K562 (cell line): ENCODE results near the gene CSTA. TPM values are rescaled to one million over a fixed set of nuclear protein-coding genes. Genes with fewer than 3 reads are reported as not detected.
A peak's percentile ranks its signal among the peaks of the same experiment; 100 is the strongest.

Source experiments
- ATAC-seq: fragments of 200-7000 bp; cut with Tn5 transposase; 3 replicates; pipeline ENCODE4 v1.9.1; 2020; ENCODE audit warnings: moderate library complexity
- BruUV-seq: library from RNA; stranded (reverse); fragments of 400-500 nt; replicated peaks from 2 replicates; lab custom pipeline; 2021; lab: Mats Ljungman, UMichigan
- CTCF ChIA-PET: fragments of 300-600 bp; formaldehyde crosslinking; extraction: SDS; loops from one replicate; lab custom pipeline; 2021; ENCODE audit warnings: low intra/inter-chr PET ratio; lab: Yijun Ruan, JAX
- POLR2A ChIA-PET: fragments of 300-600, 350-650 bp; sonication (Branson Sonifier 250); formaldehyde crosslinking; extraction: SDS; loops from one replicate; lab custom pipeline; 2021; ENCODE audit warnings: antibody characterized with exemption, inconsistent platforms; lab: Yijun Ruan, JAX
- DNase-seq, 4 experiments: peaks; one replicate each; pipeline versions ENCODE4 v3.0.0 to v3.0.0-alpha.2; 2011 to 2018; ENCODE audit warnings: low spot score in 3 of 4, mixed read lengths in 3 of 4; ENCODE audit errors: extremely low read depth in 1 of 4
- FAIRE-seq: peaks from 2 replicates; lab custom pipeline; 2011; peaks lifted over from hg19 to GRCh38; lab: Jason Lieb, UNC
- H2AFZ ChIP-seq: 2 replicates; pipeline ENCODE4 v1.6.0; 2011; ENCODE audit warnings: low read depth, low read length, control low read depth, inconsistent platforms
- H3K27ac ChIP-seq: fragments of 200-600 bp; 3 replicates; pipeline ENCODE4 v1.8.0; 2011; ENCODE audit warnings: low read depth, mild to moderate bottlenecking, control low read depth, inconsistent platforms, low read length, moderate library complexity, mixed read lengths; ENCODE audit errors: extremely low read depth
- H3K27me3 ChIP-seq, 2 experiments: fragments of 300-600 bp in 1 of 2; 2 replicates in 1 of 2; 3 replicates in 1 of 2; pipeline versions ENCODE4 v1.6.0 to v1.8.0; 2011; ENCODE audit warnings: inconsistent platforms in 2 of 2, low read length in 2 of 2, mild to moderate bottlenecking in 1 of 2, mixed read lengths in 1 of 2, moderate library complexity in 1 of 2; ENCODE audit not compliant: control insufficient read depth in 2 of 2, insufficient read depth in 2 of 2
- H3K36me3 ChIP-seq: fragments of 300-600 bp; 3 replicates; pipeline ENCODE4 v1.8.0; 2011; ENCODE audit warnings: mild to moderate bottlenecking, low read length, inconsistent platforms; ENCODE audit not compliant: control insufficient read depth, insufficient read depth
- H3K4me1 ChIP-seq, 2 experiments: fragments of 200-600 bp in 1 of 2; replicated peaks in 1 of 2; 2 replicates in 1 of 2; 3 replicates in 1 of 2; pipeline versions ENCODE4 v1.5.1 to v1.8.0; 2011; ENCODE audit warnings: inconsistent platforms in 2 of 2, low read length in 2 of 2, mild to moderate bottlenecking in 1 of 2, mixed read lengths in 1 of 2, moderate library complexity in 1 of 2; ENCODE audit not compliant: control insufficient read depth in 2 of 2, insufficient read depth in 2 of 2
- H3K4me2 ChIP-seq: 2 replicates; pipeline ENCODE4 v1.6.1; 2011; ENCODE audit warnings: low read length, control low read depth, inconsistent platforms, mixed read lengths; ENCODE audit not compliant: insufficient read depth
- H3K4me3 ChIP-seq: fragments of 200-600 bp; sonication (generic), shearing (Covaris generic); 2 replicates; pipeline ENCODE4 v1.5.1; 2016; ENCODE audit warnings: control low read depth, inconsistent platforms
- H3K79me2 ChIP-seq: fragments of 200-600 bp; 3 replicates; pipeline ENCODE4 v1.8.0; 2011; ENCODE audit warnings: low read length, inconsistent platforms; ENCODE audit not compliant: control insufficient read depth, insufficient read depth
- H3K9ac ChIP-seq, 2 experiments: 2 replicates each; pipeline versions ENCODE4 v1.6.0 to v1.6.1; 2011; ENCODE audit warnings: low read depth in 2 of 2, low read length in 2 of 2, control low read depth in 1 of 2, inconsistent platforms in 1 of 2, mild to moderate bottlenecking in 1 of 2, mixed read lengths in 1 of 2; ENCODE audit not compliant: insufficient read depth in 1 of 2
- H3K9me1 ChIP-seq: one replicate; pipeline ENCODE4 v1.6.0; 2011; ENCODE audit warnings: inconsistent platforms, mild to moderate bottlenecking, low read length, moderate library complexity; ENCODE audit not compliant: control insufficient read depth, insufficient read depth
- H3K9me3 ChIP-seq: replicated peaks from 2 replicates; pipeline ENCODE4 v1.5.1; 2011; ENCODE audit warnings: low read depth, low read length, inconsistent platforms; ENCODE audit not compliant: control insufficient read depth, insufficient read depth
- H4K20me1 ChIP-seq: replicated peaks from 2 replicates; pipeline ENCODE4 v1.6.1; 2011; ENCODE audit warnings: low read length, inconsistent platforms, mixed read lengths; ENCODE audit not compliant: control insufficient read depth, insufficient read depth
- ARID1B ChIP-seq: fragments of 450-650 bp; IDR thresholded peaks from 2 replicates; pipeline ENCODE4 v1.6.1; 2016; ENCODE audit warnings: antibody characterized with exemption, mild to moderate bottlenecking, inconsistent platforms
- CBFA2T3 ChIP-seq: fragments of 450-650 bp; IDR thresholded peaks from 2 replicates; pipeline ENCODE4 v1.6.1; 2017
- CC2D1A ChIP-seq: fragments of 450-650 bp; IDR thresholded peaks from 2 replicates; pipeline ENCODE4 v1.6.1; 2017; ENCODE audit warnings: mild to moderate bottlenecking
- DPF2 ChIP-seq: fragments of 450-650 bp; IDR thresholded peaks from 2 replicates; pipeline ENCODE4 v1.6.1; 2016
- HDAC1 ChIP-seq, 2 experiments: fragments of 450-650 bp; IDR thresholded peaks; 2 replicates each; pipeline ENCODE4 v1.6.1; 2016 to 2017; ENCODE audit warnings: inconsistent platforms in 1 of 2, mild to moderate bottlenecking in 1 of 2, moderate library complexity in 1 of 2
- HDAC6 ChIP-seq: IDR thresholded peaks from 2 replicates; pipeline ENCODE4 v1.6.1; 2012; ENCODE audit warnings: low read depth, mild to moderate bottlenecking, control low read depth, inconsistent platforms, low read length, moderate library complexity
- HOXB6 ChIP-seq: fragments of 250-450 bp; sonication (Bioruptor Pico); IDR thresholded peaks from 2 replicates; pipeline ENCODE4 v1.5.1; 2022; ENCODE audit warnings: mild to moderate bottlenecking, borderline replicate concordance
- KDM1A ChIP-seq, 2 experiments: fragments of 450-650 bp; IDR thresholded peaks; 2 replicates each; pipeline ENCODE4 v1.6.1; 2016; ENCODE audit warnings: mild to moderate bottlenecking in 2 of 2
- KLF16 ChIP-seq: IDR thresholded peaks from 2 replicates; pipeline ENCODE4 v1.6.1; 2016; ENCODE audit warnings: antibody characterized with exemption
- LEF1 ChIP-seq: fragments of 450-650 bp; IDR thresholded peaks from 2 replicates; pipeline ENCODE4 v1.6.1; 2016; ENCODE audit warnings: mild to moderate bottlenecking
- MTA1 ChIP-seq: fragments of 450-650 bp; IDR thresholded peaks from 2 replicates; pipeline ENCODE4 v1.6.1; 2017; ENCODE audit warnings: borderline replicate concordance
- NCOA1 ChIP-seq: fragments of 450-650 bp; IDR thresholded peaks from 2 replicates; pipeline ENCODE4 v1.6.1; 2016; ENCODE audit warnings: low read depth
- NCOR1 ChIP-seq: fragments of 450-650 bp; IDR thresholded peaks from 2 replicates; pipeline ENCODE4 v1.6.1; 2016; ENCODE audit warnings: mild to moderate bottlenecking, moderate library complexity
- NFIC ChIP-seq: fragments of 450-650 bp; IDR thresholded peaks from 2 replicates; pipeline ENCODE4 v1.6.1; 2017; ENCODE audit warnings: mild to moderate bottlenecking, inconsistent platforms
- PHB2 ChIP-seq: fragments of 450-650 bp; IDR thresholded peaks from 2 replicates; pipeline ENCODE4 v1.6.1; 2017; ENCODE audit warnings: low read depth
- PML ChIP-seq: IDR thresholded peaks from 2 replicates; pipeline ENCODE4 v1.6.1; 2012; ENCODE audit warnings: low read length, inconsistent platforms
- PTRF ChIP-seq: fragments of 450-650 bp; IDR thresholded peaks from 2 replicates; pipeline ENCODE4 v1.6.1; 2016; ENCODE audit warnings: mild to moderate bottlenecking, missing genetic modification characterization, missing compliant biosample characterization
- RCOR1 ChIP-seq, 2 experiments: IDR thresholded peaks; 2 replicates each; pipeline ENCODE4 v1.6.1; 2012; ENCODE audit warnings: low read depth in 2 of 2, low read length in 2 of 2, borderline replicate concordance in 1 of 2, improper control_type of control experiment in 1 of 2
- SMAD1 ChIP-seq: fragments of 150-350 bp; IDR thresholded peaks from 2 replicates; pipeline ENCODE4 v1.6.1; 2014; ENCODE audit warnings: low read length, low read depth; ENCODE audit not compliant: partially characterized antibody
- SOX6 ChIP-seq: fragments of 450-650 bp; IDR thresholded peaks from 2 replicates; pipeline ENCODE4 v1.6.1; 2014; ENCODE audit warnings: mild to moderate bottlenecking
- STAT5A ChIP-seq: IDR thresholded peaks from 2 replicates; pipeline ENCODE4 v1.6.1; 2012; ENCODE audit warnings: low read length, inconsistent platforms, borderline replicate concordance
- TCF3 ChIP-seq: sonication (generic); formaldehyde crosslinking; IDR thresholded peaks from 2 replicates; pipeline ENCODE4 v1.4.0; 2020; ENCODE audit warnings: mild to moderate bottlenecking, missing genetic modification reagents
- TRIM24 ChIP-seq, 2 experiments: fragments of 450-650 bp; IDR thresholded peaks; 2 replicates each; pipeline ENCODE4 v1.6.1; 2016
- ZC3H4 ChIP-seq: sonication (generic); formaldehyde crosslinking; IDR thresholded peaks from 2 replicates; pipeline ENCODE4 v1.9.0; 2021; ENCODE audit warnings: missing genetic modification reagents, borderline replicate concordance
- ZEB2 ChIP-seq: fragments of 450-650 bp; IDR thresholded peaks from 2 replicates; pipeline ENCODE4 v1.6.1; 2016
- ZNF436 ChIP-seq: fragments of 250-450, 450-650 bp; sonication (Bioruptor Pico); formaldehyde crosslinking; IDR thresholded peaks from 2 replicates; pipeline ENCODE4 v1.7.0; 2020; ENCODE audit warnings: mild to moderate bottlenecking
- WGBS: fragments of 100-300 bp; shearing (Covaris generic); methylation state at CpG from one replicate; pipeline ENCODE4 v1.1.6; 2016; ENCODE audit warnings: low coverage, mixed read lengths; ENCODE audit not compliant: insufficient coverage; ENCODE audit errors: missing lambda C conversion rate; 5-methylcytosine and 5-hydroxymethylcytosine counted together
- in situ Hi-C: fragments of 300-500 bp; cut with MboI; formaldehyde crosslinking; loops from 4 replicates; pipeline ENCODE4 v1.15.0; 2018; ENCODE audit warnings: inconsistent platforms, mixed read lengths
- intact Hi-C: fragments of 100-400 bp; cut with micrococcal nuclease; formaldehyde crosslinking; loops from 2 replicates; pipeline ENCODE4 v1.14.2; 2022
- polyA plus RNA-seq, 8 experiments: library from polyadenylated mRNA; depleted of rRNA in 4 of 8; stranded (reverse) in 5 of 8; unstranded in 3 of 8; fragments of >200 nt; fragmentation: Nextera tagmentation in 2 of 8; fragmentation: Illumina TruSeq in 1 of 8; extraction: Ambion mirVana in 2 of 8; extraction: Trizol in 1 of 8; gene quantifications; 2 replicates each; pipeline versions ENCODE4 v1.2.1 to v1.2.3, GENCODE V29; 2011 to 2014; ENCODE audit warnings: inconsistent platforms in 1 of 8, missing spikeins in 1 of 8
- total RNA-seq, 7 experiments: library from RNA; depleted of rRNA in 6 of 7; stranded (reverse); fragments of >200 nt in 6 of 7; fragmentation: Illumina TruSeq in 2 of 7; extraction: Trizol in 2 of 7; gene quantifications; 2 replicates each; pipeline versions ENCODE4 v1.2.1 to v1.2.3, GENCODE V29; 2011 to 2021; ENCODE audit warnings: low replicate concordance in 1 of 7
- TF ChIP-seq, protein P1 (sequence below): fragments of 150-350 bp; conservative IDR thresholded peaks from 2 replicates; pipeline ENCODE4 v1.6.1; 2014; ENCODE audit warnings: low read length

CSTA gene
- total and polyA plus RNA-seq, 9 of the 15 experiments (the other 6 are each of a cell fraction or from before 2014, with no cell fraction given), result 0.11 to 3.1 (median 1.1) TPM

GRCh38 chr3:122355612-122356011 lies 30.6 kb downstream of the CSTA start:
- Histone ChIP-seq H3K27me3 (no peaks in the 10 kb centered on the region), H3K9ac (no peak overlapping the region), H3K4me2 (peak overlapping the region; percentile 47; the same call in 1 of the 2 replicates), H3K79me2 (no peaks in the 10 kb centered on the region), H3K9me3 (no peaks in the 10 kb centered on the region), H2AFZ (no peak overlapping the region), H3K9me1 (no peaks in the 10 kb centered on the region), H3K36me3 (peaks cover 11% of the 10 kb centered on the region; the same call in 2 of the 3 replicates), H3K27ac (no peak overlapping the region), H3K4me3 (no peak overlapping the region), H3K4me1 (peaks cover 0 to 8% of the 10 kb centered on the region in 2 experiments; a peak in 3 of 5 replicates), H4K20me1 (no peaks in the 10 kb centered on the region)
- ChIA-PET POLR2A (no interaction called here), CTCF (no interaction called here)
- intact Hi-C loops (loop anchor here (1.0 to 5.0 kb wide), 4 partner anchors 48 to 809 kb away; no protein-coding TSS in a partner anchor), in situ Hi-C loops (loop anchor here (5.0 kb wide), 1 partner anchor 808 kb away; the partner anchor contains the start of gene POLQ)
- WGBS, result 2% methylated on average over 4 of the region's 4 CpGs
- FAIRE-seq (peak; percentile 62), DNase-seq (peak; percentile 37 to 64 (median 45)), ATAC-seq (peak; percentile 68)
- BruUV-seq, result no TSS peak
- TF ChIP-seq, protein P1, sequence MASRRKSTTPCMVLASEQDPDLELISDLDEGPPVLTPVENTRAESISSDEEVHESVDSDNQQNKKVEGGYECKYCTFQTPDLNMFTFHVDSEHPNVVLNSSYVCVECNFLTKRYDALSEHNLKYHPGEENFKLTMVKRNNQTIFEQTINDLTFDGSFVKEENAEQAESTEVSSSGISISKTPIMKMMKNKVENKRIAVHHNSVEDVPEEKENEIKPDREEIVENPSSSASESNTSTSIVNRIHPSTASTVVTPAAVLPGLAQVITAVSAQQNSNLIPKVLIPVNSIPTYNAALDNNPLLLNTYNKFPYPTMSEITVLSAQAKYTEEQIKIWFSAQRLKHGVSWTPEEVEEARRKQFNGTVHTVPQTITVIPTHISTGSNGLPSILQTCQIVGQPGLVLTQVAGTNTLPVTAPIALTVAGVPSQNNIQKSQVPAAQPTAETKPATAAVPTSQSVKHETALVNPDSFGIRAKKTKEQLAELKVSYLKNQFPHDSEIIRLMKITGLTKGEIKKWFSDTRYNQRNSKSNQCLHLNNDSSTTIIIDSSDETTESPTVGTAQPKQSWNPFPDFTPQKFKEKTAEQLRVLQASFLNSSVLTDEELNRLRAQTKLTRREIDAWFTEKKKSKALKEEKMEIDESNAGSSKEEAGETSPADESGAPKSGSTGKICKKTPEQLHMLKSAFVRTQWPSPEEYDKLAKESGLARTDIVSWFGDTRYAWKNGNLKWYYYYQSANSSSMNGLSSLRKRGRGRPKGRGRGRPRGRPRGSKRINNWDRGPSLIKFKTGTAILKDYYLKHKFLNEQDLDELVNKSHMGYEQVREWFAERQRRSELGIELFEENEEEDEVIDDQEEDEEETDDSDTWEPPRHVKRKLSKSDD, result no peak
- TF ChIP-seq TCF3 (CRISPR knock-in tag) (peak; percentile 76), HDAC6 (no peak), ZEB2 (peak; percentile 82; the same call in 1 of the 2 replicates), PTRF (tag) (no peak), NCOA1 (0 out of 2 replicates have a peak, but pooled peaks have one; percentile 28), PHB2 (peak; percentile 41; the same call in 1 of the 2 replicates), STAT5A (peak; percentile 32; the same call in 1 of the 2 replicates), KLF16 (peak; percentile 59; the same call in 1 of the 2 replicates), CBFA2T3 (peak; percentile 93), TRIM24 (IDR thresholded peaks at IDR 0.05) (peak; percentile 60 to 77), LEF1 (peak; percentile 65; the same call in 1 of the 2 replicates), SOX6 (peak; percentile 58; the same call in 1 of the 2 replicates), HOXB6 (CRISPR knock-in tag) (no peak), NFIC (peak; percentile 58), ZC3H4 (CRISPR knock-in tag) (no peak), MTA1 (peak; percentile 73), NCOR1 (peak; percentile 75), ARID1B (peak; percentile 95), CC2D1A (peak; percentile 23; the same call in 1 of the 2 replicates), DPF2 (peak; percentile 90), PML (peak; percentile 55; the same call in 1 of the 2 replicates), SMAD1 (peak; percentile 53), RCOR1 (IDR thresholded peaks at IDR 0.05; ENCODE audit: borderline replicate concordance in 1 of 2, low read depth in 2 of 2, low read length in 2 of 2) (peak in 1 of 2 experiments; percentile 67; a peak in 1 of 4 replicates), KDM1A (IDR thresholded peaks at IDR 0.05) (0 out of 4 replicates have a peak, but pooled peaks of 1 of the 2 experiments have one; percentile 47), HDAC1 (IDR thresholded peaks at IDR 0.05) (peak in 1 of 2 experiments; percentile 43; a peak in 1 of 4 replicates), ZNF436 (no peak)
